Astrocyte (in vitro differentiated cells and primary cell): ENCODE measurements around the gene HOXB1. TPM values are rescaled to one million over a fixed set of nuclear protein-coding genes. Genes with fewer than 3 reads are reported as not detected.
A peak's percentile ranks its signal among the peaks of the same experiment; 100 is the strongest.

ENCODE experiments used
- DNase-seq: peaks from one replicate; pipeline ENCODE4 v3.0.0-alpha.2; 2010; ENCODE audit warnings: low read depth
- FAIRE-seq: peaks from 2 replicates; lab custom pipeline; 2011; peaks lifted over from hg19 to GRCh38; lab: Jason Lieb, UNC
- H2AFZ ChIP-seq: 2 replicates; pipeline ENCODE4 v1.6.0; 2012; ENCODE audit warnings: low read depth, low read length, inconsistent platforms
- H3K27ac ChIP-seq: 2 replicates; pipeline ENCODE4 v1.5.1; 2011; ENCODE audit warnings: low read depth, low read length, inconsistent platforms
- H3K27me3 ChIP-seq: 2 replicates; pipeline ENCODE4 v1.6.0; 2011; ENCODE audit warnings: low read length, inconsistent platforms; ENCODE audit not compliant: insufficient read depth
- H3K36me3 ChIP-seq: 2 replicates; pipeline ENCODE4 v1.5.1; 2011; ENCODE audit warnings: low read length, inconsistent platforms; ENCODE audit not compliant: insufficient read depth
- H3K4me1 ChIP-seq: 2 replicates; pipeline ENCODE4 v1.5.1; 2011; ENCODE audit warnings: low read length, inconsistent platforms; ENCODE audit not compliant: insufficient read depth
- H3K4me2 ChIP-seq: 2 replicates; pipeline ENCODE4 v1.6.0; 2012; ENCODE audit warnings: low read length, inconsistent platforms
- H3K4me3 ChIP-seq: 2 replicates; pipeline ENCODE4 v1.5.1; 2011; ENCODE audit warnings: low read depth, mild to moderate bottlenecking, low read length, inconsistent platforms; ENCODE audit not compliant: insufficient read depth
- H3K79me2 ChIP-seq: 2 replicates; pipeline ENCODE4 v1.6.0; 2012; ENCODE audit warnings: mild to moderate bottlenecking, low read length, inconsistent platforms; ENCODE audit not compliant: insufficient read depth
- H3K9ac ChIP-seq: 2 replicates; pipeline ENCODE4 v1.6.0; 2012; ENCODE audit warnings: mild to moderate bottlenecking, low read length, inconsistent platforms
- H3K9me3 ChIP-seq: 2 replicates; pipeline ENCODE4 v1.5.1; 2012; ENCODE audit warnings: low read depth, mild to moderate bottlenecking, low read length, inconsistent platforms; ENCODE audit not compliant: insufficient read depth
- H4K20me1 ChIP-seq: 2 replicates; pipeline ENCODE4 v1.6.0; 2012; ENCODE audit warnings: low read length, inconsistent platforms; ENCODE audit not compliant: insufficient read depth
- H3K27ac Mint-ChIP-seq: one replicate; pipeline ENCODE4 v1.8.0; 2021; ENCODE audit warnings: mild to moderate bottlenecking, mixed read lengths; ENCODE audit not compliant: unreplicated experiment
- H3K27me3 Mint-ChIP-seq: one replicate; pipeline ENCODE4 v1.8.0; 2021; ENCODE audit warnings: low read depth, mixed read lengths; ENCODE audit not compliant: unreplicated experiment
- H3K36me3 Mint-ChIP-seq: one replicate; pipeline ENCODE4 v1.8.0; 2021; ENCODE audit warnings: low read depth, mixed read lengths; ENCODE audit not compliant: unreplicated experiment
- H3K4me1 Mint-ChIP-seq: one replicate; pipeline ENCODE4 v1.8.0; 2021; ENCODE audit warnings: low read depth, mixed read lengths; ENCODE audit not compliant: unreplicated experiment
- H3K4me3 Mint-ChIP-seq: one replicate; pipeline ENCODE4 v1.8.0; 2021; ENCODE audit warnings: mild to moderate bottlenecking, moderate library complexity, mixed read lengths; ENCODE audit not compliant: unreplicated experiment
- H3K9me3 Mint-ChIP-seq: one replicate; pipeline ENCODE4 v1.8.0; 2021; ENCODE audit warnings: mild to moderate bottlenecking, mixed read lengths; ENCODE audit not compliant: unreplicated experiment
- EZH2 ChIP-seq: IDR thresholded peaks from 2 replicates; pipeline ENCODE4 v1.6.1; 2012; ENCODE audit warnings: mild to moderate bottlenecking, low read length, inconsistent platforms; ENCODE audit not compliant: insufficient read depth
- total RNA-seq: library from RNA; stranded (reverse); gene quantifications from 2 replicates; pipeline ENCODE4 v1.2.1, GENCODE V29; 2021
- TF ChIP-seq, protein P1 (sequence below): IDR thresholded peaks from 2 replicates; pipeline ENCODE4 v1.5.1; 2011; ENCODE audit warnings: low read depth, mild to moderate bottlenecking, inconsistent platforms, low read length, moderate library complexity; ENCODE audit not compliant: insufficient read depth

Gene HOXB1
- total RNA-seq, 1 donor from 2014 or later = not detected

- FAIRE-seq = no peak
- peaks cover 11% of the 10 kb centered on the region for H3K27me3 Mint-ChIP-seq
- H3K36me3 Mint-ChIP-seq = no peaks in the 10 kb centered on the region
- Histone ChIP-seq H3K4me2 (peak overlapping the region; percentile 80), H3K4me3 (peak overlapping the region; percentile 19), H4K20me1 (no peaks in the 10 kb centered on the region), H3K79me2 (peaks cover 88% of the 10 kb centered on the region), H3K4me1 (peaks cover 34% of the 10 kb centered on the region), H3K27ac (peak overlapping the region; percentile 77), H3K9ac (peak overlapping the region; percentile 82), H3K9me3 (no peaks in the 10 kb centered on the region), H3K27me3 (peaks cover 96% of the 10 kb centered on the region), H2AFZ (no peak overlapping the region), H3K36me3 (no peaks in the 10 kb centered on the region)
- TF ChIP-seq, protein P1, sequence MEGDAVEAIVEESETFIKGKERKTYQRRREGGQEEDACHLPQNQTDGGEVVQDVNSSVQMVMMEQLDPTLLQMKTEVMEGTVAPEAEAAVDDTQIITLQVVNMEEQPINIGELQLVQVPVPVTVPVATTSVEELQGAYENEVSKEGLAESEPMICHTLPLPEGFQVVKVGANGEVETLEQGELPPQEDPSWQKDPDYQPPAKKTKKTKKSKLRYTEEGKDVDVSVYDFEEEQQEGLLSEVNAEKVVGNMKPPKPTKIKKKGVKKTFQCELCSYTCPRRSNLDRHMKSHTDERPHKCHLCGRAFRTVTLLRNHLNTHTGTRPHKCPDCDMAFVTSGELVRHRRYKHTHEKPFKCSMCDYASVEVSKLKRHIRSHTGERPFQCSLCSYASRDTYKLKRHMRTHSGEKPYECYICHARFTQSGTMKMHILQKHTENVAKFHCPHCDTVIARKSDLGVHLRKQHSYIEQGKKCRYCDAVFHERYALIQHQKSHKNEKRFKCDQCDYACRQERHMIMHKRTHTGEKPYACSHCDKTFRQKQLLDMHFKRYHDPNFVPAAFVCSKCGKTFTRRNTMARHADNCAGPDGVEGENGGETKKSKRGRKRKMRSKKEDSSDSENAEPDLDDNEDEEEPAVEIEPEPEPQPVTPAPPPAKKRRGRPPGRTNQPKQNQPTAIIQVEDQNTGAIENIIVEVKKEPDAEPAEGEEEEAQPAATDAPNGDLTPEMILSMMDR = no peak
- no peak for TF ChIP-seq EZH2
- no peak overlapping the region for H3K4me3 Mint-ChIP-seq
- peaks cover 13% of the 10 kb centered on the region for H3K9me3 Mint-ChIP-seq
- no peaks in the 10 kb centered on the region for H3K4me1 Mint-ChIP-seq
- H3K27ac Mint-ChIP-seq = no peak overlapping the region
- no peak for DNase-seq
These were observed 40.4 kb upstream of the HOXB1 start for GRCh38 chr17:48571024-48571818.

GRCh38 chr17:48570325-48571023, 39.7 kb upstream of the HOXB1 start:
- H3K36me3 Mint-ChIP-seq = no peaks in the 10 kb centered on the region
- FAIRE-seq (no peak), DNase-seq (no peak)

More at GRCh38 chr17:48570325-48571023, 39.7 kb upstream of the HOXB1 start:
- H3K36me3 ChIP-seq = no peaks in the 10 kb centered on the region
- H3K9me3 Mint-ChIP-seq = peaks cover 9% of the 10 kb centered on the region
- H3K27ac Mint-ChIP-seq = no peak overlapping the region
- H3K27me3 ChIP-seq = peaks cover 96% of the 10 kb centered on the region
- H3K4me3 Mint-ChIP-seq = no peak overlapping the region
- peak overlapping the region; percentile 77 for H3K27ac ChIP-seq
- H4K20me1 ChIP-seq = no peaks in the 10 kb centered on the region
- peaks cover 5% of the 10 kb centered on the region for H3K27me3 Mint-ChIP-seq
- peak; percentile 42 for TF ChIP-seq EZH2
- TF ChIP-seq, protein P1 = no peak
- H3K9me3 ChIP-seq = no peaks in the 10 kb centered on the region
- H3K4me2 ChIP-seq = peak overlapping the region; percentile 80
- peaks cover 31% of the 10 kb centered on the region for H3K4me1 ChIP-seq
- H3K4me3 ChIP-seq = peak overlapping the region; percentile 19
- H3K4me1 Mint-ChIP-seq = no peaks in the 10 kb centered on the region
- H2AFZ ChIP-seq = no peak overlapping the region
- peaks cover 92% of the 10 kb centered on the region for H3K79me2 ChIP-seq
- peak overlapping the region; percentile 82 for H3K9ac ChIP-seq
